ENCODE data around the gene PTCSC3.

PTCSC3 gene

DNA sequence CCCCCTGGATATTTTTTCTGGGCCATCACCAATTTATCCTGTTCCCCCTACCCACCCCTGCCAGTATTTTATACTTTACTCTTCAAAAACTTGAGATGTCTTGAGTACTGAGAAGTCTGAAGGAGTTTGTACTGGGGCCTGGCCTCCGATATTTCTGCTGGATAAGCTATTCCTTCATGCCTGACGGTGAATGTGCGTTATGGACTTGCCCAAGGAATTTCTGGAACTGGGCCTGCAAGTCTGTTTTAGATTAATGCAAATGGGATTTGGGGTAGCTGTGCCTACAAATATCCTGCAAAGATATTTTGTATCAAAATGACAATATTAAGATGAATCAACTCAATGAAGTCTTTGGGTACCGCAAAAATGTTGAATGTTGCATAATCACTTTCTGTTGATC lies at the start of gene PTCSC3:
PTCSC3 (minus strand) TSS at position 199 of the 400 bp plus-strand sequence.
- no peak for DNase-seq

DNA sequence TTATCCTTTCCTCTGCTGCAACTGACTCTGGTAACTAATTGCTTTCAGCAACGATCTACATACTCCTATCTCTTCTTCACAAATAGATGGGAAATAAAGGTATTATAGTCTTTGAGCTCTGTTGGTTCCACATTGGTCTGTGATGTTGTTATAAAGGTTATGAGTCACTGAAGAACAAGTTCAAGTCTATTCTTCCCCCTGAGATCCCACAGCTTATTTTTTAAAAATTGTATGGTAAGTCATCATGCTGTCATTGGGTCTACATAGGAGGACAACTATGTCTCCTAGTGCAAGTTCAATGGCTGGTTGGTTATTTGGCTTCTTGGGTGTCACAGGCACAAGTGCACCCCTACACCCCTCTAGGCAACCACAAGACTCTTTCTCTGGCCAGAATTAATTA lies 49.6 kb upstream of the PTCSC3 start:
- no peak for DNase-seq

DNA sequence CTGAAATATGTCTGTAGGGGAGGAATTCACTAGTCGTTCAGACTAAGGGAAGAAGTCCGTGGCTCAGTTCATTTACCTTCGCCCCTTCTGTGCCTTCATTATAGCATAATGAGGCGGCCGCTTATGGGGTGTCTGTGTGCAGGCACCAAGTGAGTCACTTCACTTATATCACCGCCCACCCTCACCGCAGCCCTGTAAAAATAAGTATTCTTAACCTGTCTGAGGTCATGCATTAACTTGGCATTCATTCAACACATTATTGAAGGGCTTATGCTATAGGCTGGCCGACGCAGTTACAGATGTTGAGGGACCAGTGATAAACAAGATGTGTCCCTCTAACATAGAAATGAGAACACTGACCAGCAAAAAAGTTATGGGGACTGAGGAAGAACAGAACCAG lies 47.7 kb upstream of the PTCSC3 start:
- DNase-seq = no peak

DNA sequence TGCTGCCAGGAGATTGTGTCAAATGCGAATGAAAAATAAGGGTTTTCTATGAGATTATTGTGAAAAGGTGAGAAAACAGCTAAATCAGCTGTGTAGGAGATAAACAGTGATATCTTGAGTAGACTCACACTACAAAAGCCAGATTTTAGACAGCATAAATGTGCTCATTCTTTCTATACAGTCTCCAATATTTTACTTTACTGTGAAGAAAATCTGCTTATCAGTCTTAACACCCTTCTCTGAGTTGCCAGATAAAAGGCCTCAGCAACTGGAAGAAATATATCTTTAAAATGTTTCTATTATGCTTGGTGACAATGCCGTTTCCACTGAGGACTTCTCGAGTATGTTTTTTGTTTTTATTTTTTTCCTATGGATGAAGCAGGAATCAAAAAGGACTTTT lies 47.0 kb upstream of the PTCSC3 start:
- DNase-seq = no peak

DNA sequence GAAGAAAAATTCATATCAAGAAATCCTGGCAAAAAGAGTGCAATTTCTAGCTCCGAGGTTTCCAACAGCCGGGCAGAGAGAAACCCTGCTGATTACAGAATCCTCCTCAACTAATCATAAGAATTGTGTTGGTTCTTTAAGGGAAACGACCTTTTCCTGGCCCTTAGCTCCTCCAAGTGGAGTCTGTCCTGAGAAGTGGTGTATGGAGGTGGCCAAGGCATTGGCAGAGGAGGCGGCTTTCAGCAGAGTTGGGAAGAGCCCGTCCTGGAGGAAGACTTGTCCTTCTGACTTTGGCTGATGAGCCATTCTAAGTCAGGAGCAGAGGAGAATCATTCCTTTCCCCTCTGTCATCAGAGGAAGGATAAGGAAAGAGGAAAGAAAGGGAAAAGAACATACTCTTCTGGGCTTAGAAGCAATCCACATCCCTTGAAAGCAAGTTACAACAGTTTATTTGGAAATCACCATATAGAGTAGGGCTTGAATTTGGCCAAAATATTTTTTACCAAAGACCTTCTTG lies 46.5 kb upstream of the PTCSC3 start:
- no peak for DNase-seq

DNA sequence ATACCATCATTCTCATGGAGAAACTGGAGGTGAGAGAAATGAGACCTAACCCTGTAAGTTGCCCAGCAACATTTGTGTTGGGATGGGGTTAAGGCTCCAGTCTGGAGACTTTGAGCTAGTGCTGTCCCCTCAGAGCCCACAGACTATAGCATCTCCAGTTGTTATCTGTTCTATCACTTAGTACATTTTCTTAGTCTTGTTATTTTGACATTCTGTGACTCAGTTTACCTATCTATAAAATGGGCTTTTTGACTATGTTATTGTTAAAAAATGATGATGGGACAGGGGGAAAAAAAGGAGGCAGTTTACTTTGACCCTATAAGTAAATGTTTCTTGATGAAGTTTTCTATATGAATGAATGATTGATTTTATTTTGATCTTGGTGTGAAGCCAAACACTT lies 45.8 kb upstream of the PTCSC3 start:
- DNase-seq = no peak

DNA sequence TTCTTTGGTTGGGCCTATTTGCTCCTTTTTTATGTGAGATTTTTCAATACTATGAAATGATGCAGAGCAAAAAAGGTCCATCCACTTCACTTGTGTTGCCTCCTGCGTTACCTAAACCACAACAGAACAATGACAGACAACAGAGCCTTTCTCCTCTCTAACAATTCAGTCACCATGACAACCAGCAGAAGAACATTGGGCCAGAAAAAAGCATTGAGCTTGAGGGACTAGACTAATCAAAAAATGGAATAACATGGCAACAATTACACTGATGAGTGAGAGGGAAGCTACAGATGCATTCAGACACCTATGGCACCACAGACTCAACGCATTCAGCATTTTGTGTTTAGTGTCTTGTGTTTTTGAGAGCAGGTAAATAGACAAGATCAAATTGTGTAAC lies 44.6 kb upstream of the PTCSC3 start:
- DNase-seq = no peak

DNA sequence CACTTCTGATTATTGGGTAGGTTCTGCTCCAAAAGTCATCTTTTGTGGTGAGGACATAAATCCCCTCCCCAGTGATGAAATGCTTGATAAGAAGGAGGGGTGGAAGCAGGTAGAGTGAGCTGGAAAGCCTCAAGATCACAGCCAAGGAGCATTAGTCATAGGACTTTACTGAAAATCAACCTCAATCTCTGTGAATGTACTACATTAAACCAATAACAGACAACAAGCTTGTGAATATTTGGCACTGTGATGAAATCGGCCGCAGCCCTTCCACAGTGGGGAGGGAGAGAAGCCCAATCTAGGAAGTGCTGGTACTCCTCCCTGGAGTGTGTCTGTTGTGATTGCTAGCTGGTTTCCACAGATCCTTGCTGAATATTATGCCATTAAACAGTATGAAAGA lies 41.2 kb upstream of the PTCSC3 start:
- no peak for DNase-seq

DNA sequence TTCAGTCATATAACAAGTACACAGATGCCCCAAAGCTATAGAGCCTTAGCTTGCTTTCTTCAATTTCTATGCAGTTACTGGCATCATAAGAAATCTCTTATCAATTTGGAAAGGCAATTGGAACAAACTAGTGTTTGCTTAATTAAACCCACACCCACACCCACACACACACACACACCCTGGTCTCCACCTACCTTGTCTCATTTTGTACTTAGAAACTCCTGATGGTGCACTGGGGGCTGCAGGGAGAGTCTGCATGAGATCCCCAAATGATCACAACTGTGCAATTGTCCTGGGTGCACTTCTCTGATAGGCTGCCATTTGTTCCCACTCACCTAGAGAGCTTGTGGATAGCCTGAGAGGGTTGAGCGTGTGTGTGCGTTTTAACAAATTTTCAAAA lies 40.5 kb upstream of the PTCSC3 start:
- DNase-seq = no peak

DNA sequence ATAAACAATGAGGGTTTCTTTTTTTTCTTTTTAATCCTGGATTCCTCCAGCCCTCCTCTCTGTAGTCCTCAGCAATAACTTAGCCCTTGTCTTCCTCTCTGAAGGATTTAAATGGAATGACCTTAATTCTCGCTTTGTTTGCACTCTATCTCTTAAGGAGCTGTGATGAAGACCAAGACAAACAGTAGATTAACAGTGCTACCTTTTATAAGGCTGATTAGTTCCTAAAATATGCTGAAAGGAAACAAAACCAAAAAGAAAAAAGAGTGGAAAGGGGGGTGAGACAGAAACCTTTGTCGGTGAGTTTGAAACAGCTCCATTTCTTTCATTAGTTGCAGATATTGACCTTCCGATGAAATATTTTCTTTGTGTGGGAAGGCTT lies 38.7 kb upstream of the PTCSC3 start:
- no peak for DNase-seq

DNA sequence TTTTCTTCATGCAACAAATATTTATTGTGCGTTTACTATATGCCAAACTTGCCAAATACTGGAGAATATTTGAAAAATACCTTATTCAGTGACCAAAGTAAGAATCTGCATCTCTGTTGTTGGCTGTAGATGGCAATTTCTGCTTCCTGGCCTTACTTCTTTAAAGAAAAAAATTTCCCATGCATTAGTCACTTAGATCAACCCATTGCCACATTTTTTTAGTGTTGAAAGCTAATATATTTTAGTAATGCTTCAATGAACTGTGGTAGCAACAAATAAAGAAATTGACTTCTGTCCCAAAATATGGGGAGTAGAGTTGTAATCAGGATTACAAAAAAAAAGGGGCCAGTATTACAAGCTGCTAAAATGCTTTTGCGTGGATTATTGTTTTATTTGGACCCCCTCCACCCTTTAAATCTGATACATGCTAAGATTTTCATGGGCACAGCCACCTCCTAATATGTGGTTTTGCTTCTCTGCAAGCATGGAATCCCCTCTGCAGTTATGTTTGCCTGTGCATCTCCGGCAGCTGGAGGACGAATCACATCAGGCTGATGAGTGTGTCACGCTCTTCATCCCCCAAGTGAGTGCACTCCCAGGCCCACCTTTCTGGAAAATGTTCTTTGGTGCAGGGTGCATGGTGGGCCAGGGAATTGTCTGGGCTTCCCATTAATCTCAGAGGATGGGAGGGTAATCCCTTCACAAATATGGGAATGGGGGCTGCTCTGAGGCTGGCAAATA lies 38.1 kb upstream of the PTCSC3 start:
- no peak for DNase-seq

DNA sequence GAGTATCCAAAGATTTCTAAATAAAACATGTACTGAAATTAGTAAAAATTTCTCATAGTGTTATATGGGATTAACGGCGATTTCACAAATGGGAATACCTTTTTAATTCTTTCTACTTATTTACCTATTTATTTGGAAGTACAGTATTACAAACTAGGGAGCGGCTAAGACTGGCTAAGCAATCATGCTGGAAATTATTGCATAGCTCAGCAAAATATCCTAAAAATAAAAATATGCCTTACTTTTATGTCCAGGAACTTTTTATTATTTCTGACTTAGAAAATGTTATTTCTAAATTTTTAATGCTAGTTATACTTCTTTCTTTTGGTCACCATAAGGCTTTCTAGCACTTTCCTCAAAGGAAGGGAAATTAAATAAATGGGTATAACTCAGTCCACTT lies 36.5 kb upstream of the PTCSC3 start:
- no peak for DNase-seq

DNA sequence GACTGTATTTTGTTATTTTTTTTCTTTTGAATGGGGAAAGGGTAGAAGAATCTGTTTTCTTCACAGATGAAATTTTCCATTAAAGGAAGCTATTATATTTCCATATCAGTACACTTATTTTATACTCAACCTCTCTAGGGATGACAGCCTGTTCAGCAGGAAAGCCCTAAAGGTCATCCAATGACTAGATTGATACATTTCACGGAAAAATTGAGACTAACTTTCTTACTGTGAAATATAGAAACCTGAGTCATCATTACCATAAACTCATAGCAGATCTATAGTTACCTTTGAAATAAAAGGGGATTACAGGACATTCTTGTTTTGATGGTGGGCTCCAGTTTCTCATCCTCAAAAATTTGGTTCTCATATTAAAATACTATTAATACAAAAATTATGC lies 36.1 kb upstream of the PTCSC3 start:
- DNase-seq = no peak

DNA sequence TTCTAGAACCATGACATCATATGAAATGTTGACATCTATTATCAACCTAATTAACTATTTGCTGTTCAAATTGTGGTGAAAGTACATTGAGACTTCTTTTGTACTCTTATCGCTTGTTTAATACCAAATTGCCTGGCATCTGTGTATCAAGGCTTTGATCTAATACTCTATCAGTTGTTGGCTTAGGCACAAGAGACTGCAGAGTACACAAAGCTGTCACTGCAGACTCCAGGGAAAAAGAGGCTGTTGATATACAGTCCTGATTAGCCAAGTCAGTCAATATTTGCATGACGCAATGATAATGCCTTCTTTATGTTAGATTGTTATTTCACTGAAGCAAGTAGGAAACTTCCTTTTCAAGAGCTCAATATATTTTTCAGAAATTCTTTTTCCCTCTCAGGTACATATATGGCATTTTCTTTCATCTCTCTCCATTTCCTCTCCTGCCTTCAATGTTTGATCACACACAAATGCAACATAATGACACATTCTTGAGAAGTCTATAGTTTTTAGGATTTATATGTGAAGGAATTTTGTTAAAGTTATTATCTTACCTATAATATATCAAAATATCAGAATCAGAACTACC lies 32.3 kb upstream of the PTCSC3 start:
- DNase-seq = no peak

DNA sequence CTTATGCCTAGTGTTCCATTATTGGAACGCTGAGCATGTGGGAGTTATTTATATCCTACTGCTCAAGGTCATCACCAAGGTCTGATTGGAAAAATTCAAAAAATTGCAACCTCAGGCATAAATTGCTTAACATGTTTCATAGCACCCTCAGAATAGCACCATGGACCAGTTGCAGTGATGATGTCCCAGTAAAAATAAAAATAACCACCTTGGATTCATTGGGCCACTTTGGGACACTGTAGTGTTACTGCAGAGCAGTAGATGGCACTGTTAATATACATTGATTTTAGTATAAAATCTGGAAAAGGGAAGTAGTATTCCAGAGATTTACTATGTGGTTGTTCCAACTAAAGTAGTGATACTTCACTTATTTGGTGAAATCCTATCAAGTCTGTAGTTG lies 31.0 kb upstream of the PTCSC3 start:
- no peak for DNase-seq

DNA sequence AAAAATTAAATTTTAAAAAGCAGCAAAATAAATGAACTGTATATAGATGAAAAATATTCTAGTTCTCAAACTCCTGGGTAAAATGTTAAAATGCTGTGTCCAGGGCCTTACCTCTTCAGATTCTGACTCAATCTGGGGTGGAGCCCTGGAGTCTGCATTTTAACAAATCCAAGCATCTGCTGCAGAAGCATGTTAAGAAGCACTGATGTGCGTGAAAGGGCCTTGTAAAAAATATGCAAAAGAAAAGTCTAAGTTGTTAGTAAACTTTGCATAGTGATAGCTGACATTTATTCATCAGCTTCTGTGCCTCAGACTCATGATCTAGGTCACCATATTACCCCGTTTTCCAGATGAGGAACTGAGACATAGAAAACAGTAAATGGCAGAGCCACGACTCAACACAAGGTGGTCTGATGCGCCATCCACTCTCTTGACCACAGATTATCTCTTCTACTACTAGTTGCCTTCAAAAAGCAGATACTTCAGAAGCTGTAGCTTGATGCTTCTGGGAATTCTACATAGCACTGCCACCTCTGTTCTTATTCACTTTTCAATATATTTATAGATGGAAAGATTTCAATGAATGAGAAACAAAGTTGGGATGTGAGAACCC lies 28.0 kb upstream of the PTCSC3 start:
- no peak for DNase-seq

DNA sequence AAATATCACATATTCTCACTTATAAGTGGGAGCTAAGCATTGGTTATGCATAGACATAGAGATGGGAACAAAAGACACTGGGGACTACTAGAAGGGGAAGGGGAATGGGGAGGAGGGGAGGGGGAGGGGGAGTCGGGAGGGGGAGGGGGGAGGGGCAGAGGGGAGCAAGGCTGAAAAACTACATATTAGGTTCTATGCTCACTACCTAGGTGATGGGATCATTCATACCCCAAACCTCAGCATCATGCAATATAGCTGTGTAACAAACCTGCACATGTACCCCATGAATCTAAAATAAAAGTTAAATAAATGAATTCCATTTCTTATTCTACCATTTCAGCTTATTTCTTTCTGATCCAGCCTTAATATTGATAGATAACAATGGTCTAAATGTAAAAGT lies 21.9 kb upstream of the PTCSC3 start:
- no peak for DNase-seq

DNA sequence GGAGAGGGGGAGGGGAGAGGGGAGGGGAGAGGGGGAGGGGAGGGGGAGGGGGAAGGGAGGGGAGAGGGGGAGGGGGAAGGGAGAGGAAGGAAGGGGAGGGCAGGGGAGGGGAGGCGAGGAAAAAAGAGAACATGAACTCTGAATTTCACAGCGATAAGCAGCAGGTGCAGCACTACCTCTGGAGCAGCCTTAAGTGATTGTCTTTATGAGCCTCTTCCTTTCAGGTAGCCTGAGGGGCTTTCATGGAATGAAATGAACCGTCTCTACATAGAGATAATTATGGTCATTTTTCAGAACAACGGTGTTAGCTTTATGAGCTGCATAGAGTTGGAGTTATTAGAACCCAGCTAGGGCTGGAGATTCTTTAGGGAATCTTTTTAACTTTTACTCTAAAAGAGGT lies 18.1 kb upstream of the PTCSC3 start:
- no peak for DNase-seq

DNA sequence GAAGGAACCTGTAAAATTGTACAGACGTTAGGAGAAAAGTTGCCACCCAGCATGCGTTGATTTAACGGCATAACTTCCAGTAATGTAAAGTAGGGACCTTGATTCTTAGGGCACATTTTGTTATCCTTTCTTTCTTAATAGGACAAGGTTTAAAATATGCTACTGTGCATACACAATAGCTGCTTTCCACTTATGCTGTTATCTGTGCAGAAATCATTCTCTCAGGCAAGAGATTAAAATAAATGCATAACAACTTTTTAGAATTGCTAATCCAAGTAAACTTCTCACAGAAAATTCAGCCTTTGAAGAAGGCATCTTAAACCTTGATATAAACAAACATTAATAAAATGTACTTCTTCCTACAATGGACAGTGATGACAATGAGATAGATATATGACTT lies 16.0 kb upstream of the PTCSC3 start:
- no peak for DNase-seq

DNA sequence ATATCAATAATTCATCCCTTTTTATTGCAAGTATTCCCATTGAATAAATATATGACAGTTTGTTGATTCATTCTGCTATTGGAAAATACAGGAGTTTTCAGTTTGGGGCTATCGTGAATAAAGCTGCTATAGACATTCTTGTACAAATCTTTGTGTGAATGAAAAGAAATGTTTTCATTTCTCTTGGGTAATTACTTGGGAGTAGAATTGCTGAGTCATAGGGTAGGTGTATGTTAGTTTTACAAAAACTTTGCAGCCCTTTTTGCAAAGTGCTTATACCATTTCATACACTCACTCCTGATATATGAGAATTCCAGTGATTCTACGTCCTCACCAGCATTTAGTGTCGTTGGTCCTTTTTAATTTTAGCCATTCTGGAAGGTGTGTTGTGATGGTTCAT lies 6.9 kb upstream of the PTCSC3 start:
- no peak for DNase-seq

DNA sequence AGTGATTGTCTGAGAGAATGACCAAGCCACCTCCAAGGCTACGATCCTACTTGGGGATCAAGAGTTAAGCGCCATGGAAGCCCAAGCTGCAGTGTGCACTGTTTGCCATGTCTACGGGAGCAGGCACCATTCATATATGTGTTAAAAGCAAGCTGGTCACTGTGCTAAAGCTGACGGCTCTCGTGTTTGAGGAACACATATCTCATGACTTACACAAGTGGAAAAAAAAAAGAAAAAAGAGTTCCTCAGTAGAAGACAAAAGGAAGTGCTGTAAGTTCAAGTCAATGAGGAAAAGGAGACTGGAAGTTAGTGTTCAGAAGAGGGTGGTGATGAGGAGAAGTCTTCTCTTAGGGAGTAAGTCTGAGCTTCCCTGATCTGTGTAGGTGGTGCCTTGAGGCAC lies 4.9 kb upstream of the PTCSC3 start:
- DNase-seq = no peak

DNA sequence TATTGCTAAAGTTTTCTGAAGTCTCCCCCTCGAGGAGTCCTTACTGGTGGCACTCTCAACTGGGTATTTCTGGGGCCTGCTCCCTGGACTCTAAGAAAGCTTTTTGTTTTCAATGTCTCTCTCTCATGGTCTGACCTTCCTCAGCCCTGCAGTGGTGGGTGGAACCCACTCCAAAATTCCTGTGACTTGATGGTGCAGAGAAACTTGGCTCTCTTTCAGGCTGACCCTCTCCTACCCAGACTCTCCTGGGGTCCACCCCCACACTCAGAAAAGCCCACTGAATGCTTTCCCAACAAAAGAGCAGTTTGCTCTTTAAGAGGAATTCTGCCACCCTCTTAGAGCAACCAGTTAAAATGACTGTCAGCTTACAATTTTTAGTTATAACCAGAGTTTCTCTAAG lies 967 bp upstream of the PTCSC3 start:
- no peak for DNase-seq

DNA sequence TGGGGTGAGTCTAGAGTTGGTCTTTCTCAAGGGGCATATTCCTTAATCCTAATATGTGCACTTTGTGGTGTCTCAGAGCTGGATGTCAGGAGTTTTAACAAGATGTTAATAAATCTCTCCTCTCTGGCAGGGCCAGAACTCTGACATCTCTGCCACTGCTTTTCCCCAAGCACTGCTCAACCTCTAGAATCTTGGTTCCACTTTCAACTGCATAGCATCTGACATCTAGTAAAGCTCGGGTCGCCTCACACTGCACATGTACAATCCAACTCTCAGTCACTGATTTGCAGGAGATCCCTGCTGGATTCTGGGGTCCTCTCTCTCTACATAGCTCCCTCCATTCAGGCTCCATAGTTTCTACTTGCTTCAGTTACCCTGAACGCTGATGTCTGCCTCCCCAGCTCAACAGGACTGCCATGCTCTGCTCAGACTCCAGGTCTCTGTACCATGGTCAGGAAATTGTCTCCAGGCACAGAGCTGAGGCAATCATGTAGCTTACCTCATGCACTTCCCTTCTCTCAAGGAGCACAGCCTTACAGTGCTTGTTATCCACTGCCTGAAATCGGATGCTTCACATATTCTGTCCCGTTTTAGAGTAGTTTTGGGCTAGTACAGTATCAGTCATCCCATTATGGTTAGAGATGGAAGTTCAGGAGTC lies 1.6 kb downstream of the PTCSC3 start:
- DNase-seq = no peak

DNA sequence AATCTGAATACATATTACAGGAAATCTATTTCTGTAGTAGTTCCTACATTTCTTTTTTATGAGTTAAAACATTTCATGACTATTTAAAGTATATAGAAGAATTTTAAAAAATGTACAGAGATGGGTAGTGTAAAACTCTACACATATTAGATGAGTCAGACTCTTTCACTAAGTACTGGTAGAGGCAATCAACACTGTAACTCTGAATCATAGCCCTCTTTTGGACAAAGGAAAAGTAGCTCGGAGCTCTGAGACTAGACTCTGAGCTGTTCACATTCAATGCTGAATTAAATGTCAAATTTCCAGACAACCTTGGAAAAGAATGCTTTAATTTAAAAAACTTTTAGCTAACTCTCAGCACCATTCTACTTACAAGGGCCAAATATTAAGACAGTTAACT lies 3.4 kb downstream of the PTCSC3 start:
- no peak for DNase-seq

Data from activated CD4-positive, CD25-positive, alpha-beta regulatory T cell treated with anti-CD3 and anti-CD28 coated beads, Interleukin-2, amount 50 U/mL, for 72 hours (primary cell).